Mucosa of gallbladder (tissue), 1 donor: ENCODE measurements around the gene MICOS13. TPM values are rescaled to one million over a fixed set of nuclear protein-coding genes. Genes with fewer than 3 reads are reported as not detected.

ENCODE experiments used
- DNase-seq: peaks from one replicate; pipeline ENCODE4 v3.0.0-alpha.2; 2020; ENCODE audit warnings: low spot score
- total RNA-seq: library from RNA; stranded (reverse); gene quantifications from one replicate; pipeline ENCODE4 v1.2.1, GENCODE V29; 2021
- donor health status: DM: no; HTN: no; CAD: no.

Gene MICOS13
- total RNA-seq, 1 donor from 2014 or later: 62.6 TPM

DNA sequence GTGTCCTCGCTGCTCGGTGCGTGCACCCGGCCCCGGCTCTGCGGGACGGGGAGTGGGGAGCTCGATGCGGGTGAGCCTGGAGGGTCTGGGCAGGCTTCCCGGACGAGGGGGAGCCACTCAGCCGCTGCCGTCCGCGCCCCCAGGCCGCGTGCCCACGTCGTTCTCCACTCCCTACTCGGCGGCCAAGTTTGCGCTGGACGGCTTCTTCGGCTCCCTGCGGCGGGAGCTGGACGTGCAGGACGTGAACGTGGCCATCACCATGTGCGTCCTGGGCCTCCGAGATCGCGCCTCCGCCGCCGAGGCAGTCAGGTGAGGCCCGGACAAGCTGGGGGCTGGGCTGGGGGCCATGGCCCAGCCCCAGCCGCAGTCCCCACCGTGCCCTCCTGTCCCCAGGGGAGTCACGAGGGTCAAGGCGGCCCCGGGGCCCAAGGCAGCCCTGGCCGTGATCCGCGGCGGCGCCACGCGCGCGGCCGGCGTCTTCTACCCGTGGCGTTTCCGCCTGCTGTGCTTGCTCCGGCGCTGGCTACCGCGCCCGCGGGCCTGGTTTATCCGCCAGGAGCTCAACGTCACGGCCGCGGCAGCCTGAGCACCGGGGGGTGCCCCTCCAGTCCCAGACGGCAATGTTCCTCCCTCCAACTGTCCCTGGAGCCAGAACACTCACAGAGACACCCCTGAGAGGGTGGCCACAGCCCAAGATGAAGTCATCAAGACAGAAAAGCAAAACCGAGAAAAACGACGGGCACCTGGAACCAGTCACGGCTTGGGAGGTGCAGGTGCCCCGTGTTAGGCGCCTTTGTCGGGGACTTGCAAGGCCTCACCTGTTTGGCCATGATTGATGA, 7.3 kb upstream of the MICOS13 start:
- DNase-seq: no peak

DNA sequence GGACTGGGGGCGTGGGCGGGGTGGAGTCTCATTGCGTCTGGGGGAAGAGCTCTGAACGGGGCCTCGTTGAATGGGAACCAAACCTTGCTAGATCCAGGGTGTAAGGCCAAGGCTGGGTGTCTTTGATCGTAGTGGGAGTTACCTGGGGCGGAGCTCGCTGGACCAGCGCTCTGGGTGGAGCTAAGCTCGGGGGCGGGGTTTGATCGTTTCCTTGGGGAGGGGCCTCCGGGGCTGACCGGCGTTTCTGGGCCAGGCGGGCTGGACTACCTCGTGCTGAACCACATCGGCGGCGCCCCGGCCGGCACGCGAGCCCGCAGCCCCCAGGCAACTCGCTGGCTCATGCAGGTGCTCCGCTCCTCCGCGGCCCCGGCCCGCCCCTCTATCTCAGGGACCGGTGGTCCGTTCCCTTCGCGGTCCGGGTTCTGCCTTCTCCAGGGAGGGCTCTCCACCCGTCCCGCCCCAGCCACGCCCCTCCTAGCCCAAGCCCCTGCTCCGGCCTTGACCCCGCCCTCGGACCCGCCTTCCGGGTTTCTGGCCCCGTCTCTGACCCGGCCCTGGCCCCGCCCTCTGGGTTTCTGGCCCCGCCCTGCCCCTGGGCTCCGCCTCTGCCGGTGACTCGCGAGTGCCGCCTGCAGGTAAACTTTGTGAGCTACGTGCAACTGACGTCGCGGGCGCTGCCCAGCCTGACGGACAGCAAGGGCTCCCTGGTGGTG, 6.5 kb upstream of the MICOS13 start:
- DNase-seq: peak; percentile 97

GRCh38 chr19:5686326-5686646, 6.0 kb upstream of the MICOS13 start:
- no peak for DNase-seq

GRCh38 chr19:5684694-5685430, 4.5 kb upstream of the MICOS13 start:
- no peak for DNase-seq

DNA sequence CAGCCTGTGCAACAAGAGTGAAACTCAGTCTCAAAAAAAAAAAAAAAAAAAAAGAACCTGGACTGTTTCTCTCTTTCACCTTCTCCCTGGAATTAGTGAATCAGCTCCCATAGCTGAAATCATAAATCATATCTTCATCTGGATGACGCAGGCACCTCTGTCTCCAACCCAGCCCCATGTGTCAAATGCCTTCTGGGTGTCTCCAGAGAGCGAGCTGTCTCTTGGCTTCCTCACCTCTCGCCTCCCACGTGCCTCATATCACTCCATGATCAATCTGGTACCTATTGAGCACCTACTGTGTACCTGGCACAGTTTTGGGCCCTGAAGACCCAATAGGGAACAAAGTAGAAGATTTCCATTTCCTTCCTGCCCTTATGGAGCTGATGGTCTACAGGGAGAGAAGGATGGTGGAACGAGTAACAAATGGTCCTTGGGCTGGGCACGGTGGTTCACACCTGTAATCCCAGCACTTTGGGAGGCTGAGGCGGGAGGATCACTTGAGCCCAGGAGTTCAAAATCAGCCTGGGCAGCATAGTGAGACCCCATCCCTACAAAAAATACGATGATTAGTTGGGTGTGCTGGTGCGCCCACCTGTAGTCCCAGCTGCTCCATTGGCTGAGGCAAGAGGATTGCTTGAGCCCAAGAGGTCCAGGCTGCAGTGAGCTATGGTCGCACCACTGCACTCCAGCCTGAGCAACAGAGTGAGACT, 3.0 kb upstream of the MICOS13 start:
- no peak for DNase-seq

DNA sequence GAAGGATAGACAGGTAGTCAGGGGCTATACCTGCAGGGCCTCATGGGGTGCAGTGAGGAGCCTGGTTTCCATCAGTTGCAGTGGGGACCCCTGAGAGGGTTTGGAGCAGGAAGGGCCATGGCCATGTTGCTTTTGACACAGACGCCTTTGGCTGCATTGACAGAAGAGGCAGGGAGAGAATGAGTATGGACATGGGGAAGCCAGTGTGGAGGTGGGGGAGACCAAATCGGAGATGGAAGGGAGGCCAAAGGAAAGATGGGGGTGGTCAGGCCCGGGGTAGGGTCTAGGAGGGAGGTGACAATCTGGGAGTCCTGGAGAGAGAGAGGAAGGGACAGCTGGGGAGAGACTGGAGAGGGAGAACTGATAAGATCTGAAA, 1.8 kb upstream of the MICOS13 start:
- no peak for DNase-seq

- no peak for DNase-seq
Measured at GRCh38 chr19:5681391-5682106, 1.2 kb upstream of the MICOS13 start.

DNA sequence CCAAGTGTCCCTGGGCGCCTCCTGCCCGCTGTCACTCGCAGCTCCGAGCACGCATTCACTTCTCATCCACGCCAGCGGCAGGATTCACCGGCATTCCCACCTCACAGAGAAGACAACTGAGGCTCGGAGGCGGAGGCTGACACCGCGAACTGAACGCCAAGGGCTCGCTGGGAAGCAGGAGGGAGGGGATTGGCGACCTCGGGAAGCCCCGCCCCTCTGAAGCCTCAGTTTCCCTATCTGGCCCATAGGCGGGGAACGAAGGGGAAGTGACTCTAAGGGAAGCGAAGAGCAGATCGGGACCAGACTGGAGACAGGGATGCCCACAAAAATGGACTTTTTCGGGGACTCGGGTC, 256 bp downstream of the MICOS13 start:
- no peak for DNase-seq

GRCh38 chr19:5679289-5680083, 830 bp downstream of the MICOS13 start:
- no peak for DNase-seq

GRCh38 chr19:5678071-5678718, 2.1 kb downstream of the MICOS13 start:
- DNase-seq: no peak

DNA sequence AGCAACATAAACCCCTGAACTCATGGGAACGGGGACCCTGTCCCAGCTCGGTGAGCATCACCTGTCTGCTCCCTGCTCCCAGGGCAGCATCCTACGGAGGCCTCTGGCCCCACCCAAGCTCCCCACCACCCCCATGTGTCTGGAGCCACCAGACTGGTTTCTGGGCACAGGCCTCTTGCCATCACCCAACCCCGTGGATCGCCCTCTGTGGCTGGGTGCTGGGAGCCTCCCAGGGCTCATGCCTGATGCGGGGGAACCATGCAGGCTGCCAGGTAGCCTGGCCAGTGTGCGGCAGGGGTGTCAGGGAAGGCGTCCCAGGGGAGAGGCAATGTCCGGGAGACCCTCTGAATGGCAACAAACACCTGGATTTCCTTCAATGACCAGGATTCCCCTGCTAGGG, 2.7 kb downstream of the MICOS13 start:
- no peak for DNase-seq

- no peak for DNase-seq
Measured at GRCh38 chr19:5677136-5677535, 3.2 kb downstream of the MICOS13 start.

- DNase-seq: no peak
Measured at GRCh38 chr19:5676772-5677105, 3.6 kb downstream of the MICOS13 start.

DNA sequence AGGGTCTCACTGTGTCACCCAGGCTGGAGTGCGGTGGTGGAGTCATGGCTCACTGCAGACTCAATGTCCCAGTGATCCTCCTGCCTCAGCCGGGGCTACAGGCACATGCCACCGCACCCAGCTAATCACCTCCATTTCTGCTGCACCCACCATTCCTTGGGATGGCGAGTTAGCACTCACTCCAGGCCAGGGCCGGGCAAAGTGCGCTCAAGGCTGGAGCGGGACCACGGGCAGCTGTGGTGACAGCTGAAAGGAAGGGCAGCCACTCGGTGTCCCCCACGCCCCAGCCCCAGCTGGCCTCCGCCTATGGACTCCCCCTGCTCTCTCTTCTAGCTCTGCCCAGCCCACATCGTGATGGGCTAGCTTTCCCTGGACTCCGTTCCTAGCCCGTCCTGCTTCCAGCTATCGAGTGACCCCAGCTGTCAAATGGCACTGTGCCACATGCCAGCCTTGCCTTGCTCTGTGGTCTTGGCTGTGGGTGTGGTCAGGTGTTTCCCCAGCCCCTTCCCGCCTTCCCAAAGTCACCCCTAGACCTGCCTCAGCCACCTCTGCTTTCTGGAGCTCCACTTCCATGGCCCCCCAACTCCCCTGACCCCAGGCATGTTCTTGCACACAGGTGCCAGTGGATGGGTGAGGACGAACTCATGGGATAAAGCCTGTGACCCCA, 4.1 kb downstream of the MICOS13 start:
- DNase-seq: no peak

DNA sequence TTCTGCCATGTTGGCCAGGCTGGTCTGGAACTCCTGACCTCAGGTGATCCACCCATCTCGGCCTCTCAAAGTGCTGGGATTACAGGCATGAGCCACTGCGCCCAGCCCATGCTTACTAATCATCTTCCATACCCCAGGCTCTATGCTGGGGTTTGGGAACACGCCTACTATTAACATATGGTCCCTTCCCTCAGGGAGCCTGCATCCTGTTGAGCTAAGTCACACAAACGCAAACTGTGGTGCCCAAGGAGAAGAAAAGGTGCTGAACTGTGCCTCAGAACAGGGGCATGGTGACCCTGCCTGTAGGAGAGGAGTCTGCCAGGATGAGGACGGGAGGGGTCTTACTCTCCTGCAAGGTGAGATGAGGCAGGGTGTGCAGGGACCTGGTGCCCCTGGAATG, 5.6 kb downstream of the MICOS13 start:
- DNase-seq: no peak

GRCh38 chr19:5673752-5674151, 6.6 kb downstream of the MICOS13 start:
- no peak for DNase-seq

DNA sequence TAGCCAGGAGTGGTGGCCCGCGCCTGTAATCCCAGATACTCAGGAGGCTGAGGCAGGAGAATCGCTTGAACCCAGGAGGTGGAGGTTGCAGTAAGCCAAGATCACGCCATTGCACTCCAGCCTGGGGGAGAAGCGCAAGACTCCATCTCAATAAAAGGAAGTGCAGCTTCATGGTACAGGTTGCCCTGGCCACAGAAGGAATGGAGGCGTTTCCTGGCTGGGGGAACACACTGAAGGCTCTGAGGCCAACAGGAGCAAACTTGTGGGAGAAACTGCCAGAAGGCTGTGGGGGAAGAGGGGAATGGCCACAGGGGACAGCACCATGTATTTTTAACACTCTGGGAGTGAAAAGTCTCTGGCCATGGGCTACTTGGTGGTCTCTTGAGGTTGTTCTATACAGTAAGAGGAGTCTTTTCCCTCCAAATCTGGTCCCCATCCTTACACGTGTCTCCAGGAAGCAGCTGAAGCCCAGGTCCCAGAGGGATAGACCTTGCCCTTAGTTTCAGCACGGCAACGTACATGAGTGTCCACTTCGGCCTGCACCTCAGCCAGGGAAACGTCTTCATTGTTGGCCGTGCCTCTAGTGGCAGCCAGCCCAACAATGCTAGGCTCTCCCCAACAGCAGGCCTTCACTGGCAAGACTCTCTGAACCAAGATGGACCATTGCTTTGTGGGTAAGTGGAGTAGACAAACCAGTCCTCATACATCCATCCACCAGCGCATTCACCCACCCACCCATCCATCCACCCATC, 7.4 kb downstream of the MICOS13 start:
- DNase-seq: no peak

- no peak for DNase-seq
Measured at GRCh38 chr19:5671600-5671999, 8.7 kb downstream of the MICOS13 start.

DNA sequence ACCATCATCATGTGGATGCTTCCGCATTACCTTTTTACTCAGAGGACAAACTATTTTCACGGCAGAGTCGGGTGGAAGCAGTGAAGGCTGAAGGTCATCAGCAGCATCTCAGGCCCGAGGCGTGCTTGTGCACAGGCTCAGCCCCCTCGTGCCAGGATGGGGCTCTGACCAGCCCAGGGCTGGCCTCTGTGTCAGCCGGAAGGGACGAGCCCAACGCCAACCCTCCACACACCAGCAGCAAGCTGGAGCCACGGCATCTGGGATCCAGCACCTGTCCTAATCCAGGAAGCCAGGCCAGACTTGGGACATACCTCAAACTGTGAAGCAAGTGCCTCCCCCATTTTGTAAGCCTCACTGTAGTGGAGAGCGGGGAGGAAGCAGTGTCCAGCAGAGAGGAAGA, 11.1 kb downstream of the MICOS13 start:
- DNase-seq: no peak
